Fibroblast of mammary gland (primary cell): Measurements from ENCODE around the gene PTH2R.
"Not testable (repeated sequence)": the region's sequence is repeated elsewhere in the genome, so short reads cannot be mapped to it uniquely, and the experiment has no call there.

Source experiments
- DNase-seq: peaks from one replicate; pipeline ENCODE4 v3.0.0-alpha.2; 2010; ENCODE audit warnings: low read depth
- H3K4me3 ChIP-seq: 2 replicates; pipeline ENCODE4 v1.5.1; 2011; ENCODE audit warnings: low read depth, mild to moderate bottlenecking, low read length, moderate library complexity; ENCODE audit not compliant: control insufficient read depth
- CTCF ChIP-seq: conservative IDR thresholded peaks from 2 replicates; pipeline ENCODE4 v1.5.1; 2011; ENCODE audit warnings: low read depth, low read length, inconsistent platforms; ENCODE audit not compliant: control insufficient read depth, insufficient read depth

PTH2R gene

GRCh38 chr2:208392300-208392699 is 14.3 kb upstream of the PTH2R start:
- no peak for DNase-seq
- TF ChIP-seq CTCF = peak; percentile 13
- H3K4me3 ChIP-seq = no peak overlapping the region

GRCh38 chr2:208396796-208397195 is 9.8 kb upstream of the PTH2R start:
- DNase-seq, H3K4me3 ChIP-seq: not testable (repeated sequence)

GRCh38 chr2:208399201-208399600 is 7.4 kb upstream of the PTH2R start:
- no peak overlapping the region for H3K4me3 ChIP-seq
- no peak for DNase-seq
- TF ChIP-seq CTCF = no peak

- DNase-seq = peak; percentile 22
- TF ChIP-seq CTCF = peak; percentile 8
- no peak overlapping the region for H3K4me3 ChIP-seq
Observed at GRCh38 chr2:208407667-208408066, 1.1 kb downstream of the PTH2R start.

- no peak overlapping the region for H3K4me3 ChIP-seq
- no peak for DNase-seq
Observed at GRCh38 chr2:208413931-208414330, 7.3 kb downstream of the PTH2R start.

GRCh38 chr2:208415255-208415654 is 8.7 kb downstream of the PTH2R start:
- no peak for TF ChIP-seq CTCF
- no peak overlapping the region for H3K4me3 ChIP-seq
- DNase-seq = no peak

More at GRCh38 chr2:208413931-208414330, 7.3 kb downstream of the PTH2R start:
- no peak for TF ChIP-seq CTCF

- no peak for DNase-seq
- no peak overlapping the region for H3K4me3 ChIP-seq
- TF ChIP-seq CTCF = no peak
Observed at GRCh38 chr2:208415897-208416296, 9.3 kb downstream of the PTH2R start.
